HG03175 (cell line): Measurements from ENCODE around the gene MIOX.
"Not testable (repeated sequence)": the region's sequence is repeated elsewhere in the genome, so short reads cannot be mapped to it uniquely, and the experiment has no call there.

Experiments
- ATAC-seq: cut with Tn5 transposase; IDR thresholded peaks from one replicate; pipeline ENCODE4 v1.9.1; 2021; ENCODE audit warnings: mild to moderate bottlenecking, moderate library complexity; ENCODE audit not compliant: unreplicated experiment

The MIOX gene

GRCh38 chr22:50513175-50513574, 26.5 kb downstream of the MIOX start:
- no peak for ATAC-seq

- ATAC-seq, result no peak
These were observed 29.4 kb downstream of the MIOX start for GRCh38 chr22:50516068-50516467.

GRCh38 chr22:50516891-50517290, 30.2 kb downstream of the MIOX start:
- no peak for ATAC-seq

- no peak for ATAC-seq
These were observed 31.0 kb downstream of the MIOX start for GRCh38 chr22:50517495-50518260.

DNA sequence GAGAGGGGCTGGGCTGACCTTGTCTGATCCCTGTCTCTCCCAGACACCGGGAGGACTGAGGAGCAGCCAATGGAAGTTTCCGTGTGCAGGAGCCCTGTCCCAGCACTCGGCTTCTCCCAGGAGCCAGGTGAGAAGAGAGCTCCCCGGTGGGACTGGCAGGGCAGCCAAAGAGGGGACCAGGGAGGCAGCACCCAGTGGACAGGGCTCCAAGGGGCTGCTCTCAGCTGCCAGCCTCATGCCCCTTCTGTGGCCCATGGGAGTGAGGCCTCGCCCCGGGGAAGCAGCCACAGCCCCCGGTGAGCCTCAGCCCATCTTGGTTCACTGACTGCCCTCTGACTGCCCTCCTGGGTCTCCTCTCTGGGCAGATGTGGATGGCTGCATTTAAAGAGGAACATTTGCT, 31.9 kb downstream of the MIOX start:
- no peak for ATAC-seq

GRCh38 chr22:50519151-50519550, 32.5 kb downstream of the MIOX start:
- no peak for ATAC-seq

DNA sequence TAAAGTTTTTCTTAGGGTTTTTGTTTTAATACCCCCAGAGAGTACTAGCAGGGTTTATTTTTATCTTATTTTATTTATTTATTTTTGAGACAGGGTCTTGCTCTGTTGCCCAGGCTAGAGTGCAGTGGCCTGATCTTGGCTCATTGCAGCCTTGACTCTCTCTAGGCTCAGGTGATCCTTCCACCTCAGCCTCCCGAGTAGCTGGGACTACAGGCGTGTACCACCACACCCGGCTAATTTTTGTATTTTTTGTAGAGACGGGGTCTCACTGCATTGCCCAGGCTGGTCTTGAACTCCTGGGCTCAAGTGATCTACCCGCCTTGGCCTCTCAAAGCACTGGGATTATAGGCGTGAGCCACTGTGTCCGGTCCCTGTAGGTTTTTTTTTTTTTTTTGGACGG, 33.5 kb downstream of the MIOX start:
- ATAC-seq, result not testable (repeated sequence)

- ATAC-seq, result no peak
These were observed 34.3 kb downstream of the MIOX start for GRCh38 chr22:50520826-50521453.

GRCh38 chr22:50521710-50522109, 35.1 kb downstream of the MIOX start:
- no peak for ATAC-seq

GRCh38 chr22:50522208-50522805, 35.6 kb downstream of the MIOX start:
- ATAC-seq, result no peak

GRCh38 chr22:50522806-50523438, 36.3 kb downstream of the MIOX start:
- ATAC-seq, result no peak

- ATAC-seq, result no peak
These were observed 36.8 kb downstream of the MIOX start for GRCh38 chr22:50523458-50523805.

- ATAC-seq, result no peak
These were observed 37.4 kb downstream of the MIOX start for GRCh38 chr22:50523806-50524675.

DNA sequence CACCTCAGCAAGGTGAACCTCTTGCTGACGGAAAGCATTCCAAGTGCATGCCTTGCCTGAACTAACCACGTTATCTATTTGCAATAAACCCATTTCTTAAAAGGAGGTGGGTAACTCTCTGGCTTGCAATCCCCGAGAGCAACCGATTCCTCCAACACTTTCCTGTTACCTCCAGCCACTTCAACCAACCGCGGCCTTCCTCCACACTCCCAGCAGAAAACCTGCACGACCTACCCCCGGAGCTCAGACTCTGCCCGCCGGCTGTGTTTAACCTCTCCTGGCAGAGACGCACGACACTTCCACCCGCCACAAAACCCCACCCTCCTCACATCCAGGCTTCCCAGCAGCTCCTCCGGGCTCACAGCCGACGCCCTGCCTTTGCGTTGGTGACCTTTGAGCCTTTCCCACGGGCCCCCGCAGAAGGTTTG, 38.0 kb downstream of the MIOX start:
- no peak for ATAC-seq

- ATAC-seq, result peak; percentile 45
These were observed 38.6 kb downstream of the MIOX start, which contains the start of gene SCO2 for GRCh38 chr22:50525104-50525857. Gene SCO2, minus strand, starts transcription at chr22:50525598. Its CDS starts 1,187 bp downstream, at chr22:50524411.

GRCh38 chr22:50525858-50526107, 39.1 kb downstream of the MIOX start:
- ATAC-seq, result no peak

DNA sequence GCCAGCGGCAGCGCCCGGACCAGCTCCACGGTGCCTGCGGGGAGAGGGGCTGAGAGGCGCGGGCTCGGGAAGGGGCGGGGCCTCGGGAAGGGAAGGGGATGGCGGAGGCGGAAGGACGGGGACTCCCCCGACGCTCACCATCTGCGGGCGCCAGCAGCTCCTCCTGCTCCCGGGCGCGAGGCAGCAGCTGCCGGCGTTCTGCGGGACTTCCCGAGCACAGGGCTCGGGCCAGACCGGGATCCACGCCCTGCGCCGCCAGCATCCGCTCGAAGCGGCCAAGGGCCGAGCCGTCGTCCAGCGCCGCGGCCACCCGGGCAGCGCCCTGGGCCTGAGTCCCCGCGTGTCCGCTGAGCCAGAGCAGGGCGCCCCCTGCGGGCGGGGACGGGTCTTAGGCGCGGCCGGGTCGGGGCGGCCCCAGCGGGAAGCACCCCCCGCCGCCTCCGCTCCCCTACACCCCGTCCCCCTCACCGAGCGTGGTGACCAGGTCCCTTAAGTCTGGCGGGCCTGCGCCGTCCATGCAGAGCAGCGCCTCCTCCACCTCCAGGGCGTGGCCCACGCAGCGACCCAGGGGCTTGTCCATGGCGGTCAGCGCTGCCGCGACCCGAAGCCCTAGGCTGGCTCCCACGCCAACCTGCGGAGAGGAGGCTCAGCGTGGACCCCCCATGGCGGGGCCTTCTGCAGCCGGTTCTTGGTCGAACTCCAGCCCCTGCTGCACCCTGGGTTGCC, 39.6 kb downstream of the MIOX start:
- peak; percentile 13 for ATAC-seq

- ATAC-seq, result no peak
These were observed 40.5 kb downstream of the MIOX start for GRCh38 chr22:50526834-50527801.
